A673 (cell line): ENCODE data around the gene SRPK1. TPM values are rescaled to one million over a fixed set of nuclear protein-coding genes. Genes with fewer than 3 reads are reported as not detected.

ENCODE experiments used
- BruUV-seq: library from RNA; stranded (reverse); fragments of 400-500 nt; replicated peaks from 2 replicates; lab custom pipeline; 2021; lab: Mats Ljungman, UMichigan
- CTCF ChIA-PET: fragments of 300-600 bp; sonication (Branson Sonifier 250); formaldehyde crosslinking; loops from one replicate; lab custom pipeline; 2022; ENCODE audit warnings: antibody characterized with exemption; lab: Charles Lee
- POLR2A ChIA-PET: fragments of 300-600 bp; sonication (Branson Sonifier 250); formaldehyde crosslinking; loops from one replicate; lab custom pipeline; 2022; ENCODE audit warnings: antibody characterized with exemption; ENCODE audit not compliant: low non-redundant PET; lab: Charles Lee
- DNase-seq: peaks from one replicate; pipeline ENCODE4 v3.0.0-alpha.2; 2015; ENCODE audit warnings: low spot score
- H3K27ac ChIP-seq: fragments of 200-600 bp; sonication (generic); 2 replicates; pipeline ENCODE4 v1.5.1; 2016; ENCODE audit warnings: mixed run types, low read depth, mild to moderate bottlenecking, mixed read lengths, antibody characterized with exemption, low read length; ENCODE audit not compliant: poor library complexity, severe bottlenecking
- H3K27me3 ChIP-seq: fragments of 200-600 bp; sonication (generic); replicated peaks from 2 replicates; pipeline ENCODE4 v1.6.1; 2017; ENCODE audit warnings: mixed run types, low read depth, mild to moderate bottlenecking, mixed read lengths, antibody characterized with exemption, low read length; ENCODE audit not compliant: insufficient read depth, poor library complexity
- H3K36me3 ChIP-seq: fragments of 200-600 bp; sonication (generic); 2 replicates; pipeline ENCODE4 v1.6.1; 2016; ENCODE audit warnings: mixed run types, mild to moderate bottlenecking, mixed read lengths, antibody characterized with exemption, low read length; ENCODE audit not compliant: insufficient read depth, poor library complexity, severe bottlenecking
- H3K4me1 ChIP-seq: fragments of 200-600 bp; sonication (generic); 2 replicates; pipeline ENCODE4 v1.6.1; 2017; ENCODE audit warnings: mixed run types, mild to moderate bottlenecking, mixed read lengths, antibody characterized with exemption, low read length; ENCODE audit not compliant: insufficient read depth, poor library complexity, severe bottlenecking
- H3K4me3 ChIP-seq: fragments of 200-600 bp; sonication (generic); 2 replicates; pipeline ENCODE4 v1.5.1; 2016; ENCODE audit warnings: low read depth, mixed run types, mild to moderate bottlenecking, mixed read lengths, low read length; ENCODE audit not compliant: poor library complexity, severe bottlenecking
- H3K9me3 ChIP-seq: fragments of 200-600 bp; sonication (generic); 2 replicates; pipeline ENCODE4 v1.6.1; 2016; ENCODE audit warnings: mixed run types, low read depth, mild to moderate bottlenecking, mixed read lengths, antibody characterized with exemption, low read length; ENCODE audit not compliant: poor library complexity, severe bottlenecking
- CTCF ChIP-seq: fragments of 300-800, 200-600 bp; sonication (generic); conservative IDR thresholded peaks from 2 replicates; pipeline ENCODE4 v1.5.1; 2017; ENCODE audit warnings: low read depth, mild to moderate bottlenecking, antibody characterized with exemption, low read length, moderate library complexity, mixed read lengths
- EZH2 ChIP-seq: fragments of 200-600 bp; sonication (generic); IDR thresholded peaks from 2 replicates; pipeline ENCODE4 v1.6.1; 2017; ENCODE audit warnings: borderline replicate concordance, low read depth, mild to moderate bottlenecking, mixed read lengths, antibody characterized with exemption, low read length; ENCODE audit not compliant: poor library complexity, severe bottlenecking
- intact Hi-C: fragments of 100-400 bp; cut with micrococcal nuclease; formaldehyde crosslinking; loops from one replicate; pipeline ENCODE4 v1.10.0; 2022; ENCODE audit not compliant: unreplicated experiment
- total RNA-seq: library from RNA; stranded (reverse); gene quantifications from 2 replicates; pipeline ENCODE4 v1.2.3, GENCODE V29; 2021

Gene SRPK1
- total RNA-seq, 1 experiment from 2014 or later, result 104 TPM

GRCh38 chr6:35960187-35960586 is 39.3 kb upstream of the SRPK1 start:
- intact Hi-C loops, result no loop called here
- POLR2A ChIA-PET, result no interaction called here
- no TSS peak for BruUV-seq
- TF ChIP-seq EZH2, result no peak
- TF ChIP-seq CTCF, result no peak
- no peak overlapping the region for H3K27ac ChIP-seq
- no peaks in the 10 kb centered on the region for H3K4me1 ChIP-seq
- no peak for DNase-seq
- H3K4me3 ChIP-seq, result no peak overlapping the region
- peaks cover 4% of the 10 kb centered on the region for H3K27me3 ChIP-seq
- H3K36me3 ChIP-seq, result no peaks in the 10 kb centered on the region
- H3K9me3 ChIP-seq, result no peaks in the 10 kb centered on the region
- CTCF ChIA-PET, result no interaction called here

GRCh38 chr6:35955970-35956369 is 35.1 kb upstream of the SRPK1 start:
- H3K36me3 ChIP-seq, result no peaks in the 10 kb centered on the region
- H3K27me3 ChIP-seq, result peaks cover 4% of the 10 kb centered on the region
- no peaks in the 10 kb centered on the region for H3K9me3 ChIP-seq
- intact Hi-C loops, result no loop called here
- no peak for DNase-seq
- no peak overlapping the region for H3K27ac ChIP-seq
- H3K4me1 ChIP-seq, result no peaks in the 10 kb centered on the region
- CTCF ChIA-PET, result interaction anchor here (0.5 kb wide), 1 partner anchor 378 kb away, joined by 4 read pairs; no protein-coding TSS in a partner anchor
- BruUV-seq, result no TSS peak
- POLR2A ChIA-PET, result no interaction called here
- TF ChIP-seq CTCF, result peak; percentile 51
- TF ChIP-seq EZH2, result no peak
- no peak overlapping the region for H3K4me3 ChIP-seq

- intact Hi-C loops, result no loop called here
- Histone ChIP-seq H3K36me3 (no peaks in the 10 kb centered on the region), H3K4me1 (no peaks in the 10 kb centered on the region), H3K27ac (no peak overlapping the region), H3K27me3 (peaks cover 4% of the 10 kb centered on the region), H3K9me3 (no peaks in the 10 kb centered on the region), H3K4me3 (no peak overlapping the region)
- TF ChIP-seq EZH2 (no peak), CTCF (no peak)
- CTCF ChIA-PET, result no interaction called here
- no TSS peak for BruUV-seq
- POLR2A ChIA-PET, result no interaction called here
- no peak for DNase-seq
Observed at GRCh38 chr6:35955521-35955920, 34.6 kb upstream of the SRPK1 start.
